Stimulated activated CD4-positive, alpha-beta T cell treated with anti-CD3 and anti-CD28 coated beads, Interleukin-12 subunit alpha, Interleukin-12 subunit beta, amount 100 ng/mL, for 4 hours (primary cell): Measurements from ENCODE around the gene USH2A.

Experiments
- DNase-seq: peaks from one replicate; pipeline ENCODE4 v3.0.0-alpha.2; 2020

USH2A gene, protein sequence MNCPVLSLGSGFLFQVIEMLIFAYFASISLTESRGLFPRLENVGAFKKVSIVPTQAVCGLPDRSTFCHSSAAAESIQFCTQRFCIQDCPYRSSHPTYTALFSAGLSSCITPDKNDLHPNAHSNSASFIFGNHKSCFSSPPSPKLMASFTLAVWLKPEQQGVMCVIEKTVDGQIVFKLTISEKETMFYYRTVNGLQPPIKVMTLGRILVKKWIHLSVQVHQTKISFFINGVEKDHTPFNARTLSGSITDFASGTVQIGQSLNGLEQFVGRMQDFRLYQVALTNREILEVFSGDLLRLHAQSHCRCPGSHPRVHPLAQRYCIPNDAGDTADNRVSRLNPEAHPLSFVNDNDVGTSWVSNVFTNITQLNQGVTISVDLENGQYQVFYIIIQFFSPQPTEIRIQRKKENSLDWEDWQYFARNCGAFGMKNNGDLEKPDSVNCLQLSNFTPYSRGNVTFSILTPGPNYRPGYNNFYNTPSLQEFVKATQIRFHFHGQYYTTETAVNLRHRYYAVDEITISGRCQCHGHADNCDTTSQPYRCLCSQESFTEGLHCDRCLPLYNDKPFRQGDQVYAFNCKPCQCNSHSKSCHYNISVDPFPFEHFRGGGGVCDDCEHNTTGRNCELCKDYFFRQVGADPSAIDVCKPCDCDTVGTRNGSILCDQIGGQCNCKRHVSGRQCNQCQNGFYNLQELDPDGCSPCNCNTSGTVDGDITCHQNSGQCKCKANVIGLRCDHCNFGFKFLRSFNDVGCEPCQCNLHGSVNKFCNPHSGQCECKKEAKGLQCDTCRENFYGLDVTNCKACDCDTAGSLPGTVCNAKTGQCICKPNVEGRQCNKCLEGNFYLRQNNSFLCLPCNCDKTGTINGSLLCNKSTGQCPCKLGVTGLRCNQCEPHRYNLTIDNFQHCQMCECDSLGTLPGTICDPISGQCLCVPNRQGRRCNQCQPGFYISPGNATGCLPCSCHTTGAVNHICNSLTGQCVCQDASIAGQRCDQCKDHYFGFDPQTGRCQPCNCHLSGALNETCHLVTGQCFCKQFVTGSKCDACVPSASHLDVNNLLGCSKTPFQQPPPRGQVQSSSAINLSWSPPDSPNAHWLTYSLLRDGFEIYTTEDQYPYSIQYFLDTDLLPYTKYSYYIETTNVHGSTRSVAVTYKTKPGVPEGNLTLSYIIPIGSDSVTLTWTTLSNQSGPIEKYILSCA (N-terminal part only)

DNA sequence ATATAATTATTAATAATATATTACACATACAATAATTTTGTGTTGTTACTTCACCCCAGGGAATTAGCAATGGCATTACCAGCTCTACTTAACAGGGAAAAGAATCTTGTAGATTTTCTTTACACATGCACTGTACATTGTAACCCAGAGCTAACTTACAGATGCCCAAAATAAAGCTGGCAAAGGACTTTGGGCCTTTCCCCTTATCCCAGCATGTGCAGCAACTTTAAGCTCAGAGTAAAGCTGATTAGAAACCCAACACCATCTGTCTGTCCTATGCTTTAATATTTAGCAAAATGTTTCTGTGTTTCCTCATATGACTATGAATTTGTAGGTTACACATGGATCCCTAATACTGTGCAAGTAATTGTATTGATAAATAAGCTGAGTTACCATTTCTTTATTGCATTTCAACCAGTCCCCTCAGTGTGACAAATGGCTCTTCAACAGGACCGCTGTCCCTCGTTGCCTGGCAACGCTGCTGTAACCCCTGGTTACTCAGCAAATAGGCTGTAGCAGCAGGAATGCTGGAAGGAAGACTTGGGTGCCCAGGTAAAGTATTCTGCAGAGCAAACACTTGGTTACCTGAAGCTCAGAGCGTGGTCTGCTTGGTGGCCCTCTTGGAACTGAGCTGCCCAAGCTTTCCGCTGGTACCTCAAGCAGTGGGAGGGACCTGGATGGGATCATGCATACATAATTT lies at the start of gene USH2A:
Gene USH2A (minus strand): TSS at position 628 of the 700 bp plus-strand sequence. CDS start 1,112 bp downstream, outside the sequence.
- DNase-seq: no peak

GRCh38 chr1:216466162-216466801 lies 43.0 kb upstream of the USH2A start:
- no peak for DNase-seq

DNA sequence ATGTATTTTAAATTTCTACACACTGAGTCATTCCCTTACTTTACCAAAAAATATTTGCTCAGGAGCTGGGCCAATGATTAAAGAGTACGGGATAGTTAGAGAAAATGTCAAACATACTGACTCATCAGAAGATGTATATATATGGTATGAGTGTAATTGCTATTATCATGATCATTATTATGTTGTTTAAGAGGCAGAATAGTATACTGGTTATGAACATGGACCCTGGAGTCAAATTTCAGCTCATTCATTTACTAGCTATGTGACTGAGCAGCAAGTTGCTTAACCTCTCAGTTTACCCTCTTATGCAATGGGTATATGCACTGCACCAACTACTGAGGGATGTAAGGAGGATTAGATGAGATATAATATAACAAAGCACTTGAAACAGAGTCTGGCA lies 41.2 kb upstream of the USH2A start:
- DNase-seq: no peak

- no peak for DNase-seq
Measured at GRCh38 chr1:216462066-216462775, 39.0 kb upstream of the USH2A start.

GRCh38 chr1:216461466-216461865 lies 38.2 kb upstream of the USH2A start:
- no peak for DNase-seq

DNA sequence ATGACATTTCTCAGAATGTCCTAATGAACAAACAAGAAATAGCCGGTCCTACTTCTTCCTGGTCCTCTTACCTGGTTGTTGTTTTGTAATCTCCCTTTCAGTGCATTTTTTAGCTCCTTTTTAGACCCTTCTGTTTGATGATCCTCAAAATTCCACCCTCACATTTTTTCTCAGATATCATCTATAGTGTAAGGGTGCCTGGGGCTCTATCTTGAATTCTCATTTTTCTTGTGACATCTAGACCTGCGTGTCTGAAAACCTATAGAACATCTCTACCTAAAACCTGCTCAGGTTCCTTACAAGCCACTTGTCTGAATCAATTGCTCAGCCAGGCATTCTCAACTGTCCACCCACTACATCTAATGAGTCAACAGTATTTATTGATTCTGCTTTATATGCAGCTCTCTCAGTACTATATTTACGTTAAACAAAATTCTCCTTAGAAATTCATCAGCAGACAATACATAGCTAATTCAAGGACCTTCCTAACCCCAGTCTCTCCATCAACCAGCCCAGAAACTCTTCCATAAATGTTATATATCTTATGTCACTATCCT lies 36.5 kb upstream of the USH2A start:
- DNase-seq: no peak

DNA sequence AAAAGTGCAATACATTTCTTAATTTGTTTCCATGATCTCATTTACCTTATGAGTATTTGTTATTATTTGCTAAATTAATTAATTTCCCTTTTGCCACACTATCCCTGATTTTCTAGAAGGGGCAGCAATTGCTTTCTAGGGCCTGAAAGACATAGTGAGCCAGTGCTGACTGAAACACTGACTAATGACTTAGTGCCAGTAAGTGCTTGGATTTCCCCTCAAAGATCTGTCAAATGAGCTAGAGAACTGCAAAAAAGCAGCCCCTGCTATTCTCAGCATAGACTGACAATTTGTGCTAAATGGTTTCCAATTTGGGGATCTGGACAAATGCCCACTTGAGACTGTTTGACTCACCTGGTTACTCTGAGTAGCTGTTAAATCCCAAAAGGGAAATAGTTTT lies 35.6 kb upstream of the USH2A start:
- DNase-seq: no peak

DNA sequence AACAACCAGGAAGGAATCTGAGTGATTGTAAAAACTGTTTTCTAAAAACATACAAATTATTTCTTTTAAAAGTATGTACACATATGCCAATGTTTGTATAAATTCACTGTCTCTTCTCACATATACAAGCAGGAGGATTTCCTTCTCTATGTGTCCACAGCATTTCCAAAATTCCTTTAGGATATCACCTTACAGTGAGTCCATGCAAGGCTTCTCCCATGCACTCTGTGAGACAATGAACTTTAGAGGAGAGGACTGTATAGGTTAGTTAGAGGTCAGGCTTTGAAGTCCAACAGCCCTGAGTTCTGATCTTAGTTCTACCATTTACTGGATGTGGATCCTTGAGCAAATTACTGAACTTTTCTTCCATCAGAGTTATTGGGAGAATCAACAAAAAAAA lies 34.1 kb upstream of the USH2A start:
- no peak for DNase-seq

DNA sequence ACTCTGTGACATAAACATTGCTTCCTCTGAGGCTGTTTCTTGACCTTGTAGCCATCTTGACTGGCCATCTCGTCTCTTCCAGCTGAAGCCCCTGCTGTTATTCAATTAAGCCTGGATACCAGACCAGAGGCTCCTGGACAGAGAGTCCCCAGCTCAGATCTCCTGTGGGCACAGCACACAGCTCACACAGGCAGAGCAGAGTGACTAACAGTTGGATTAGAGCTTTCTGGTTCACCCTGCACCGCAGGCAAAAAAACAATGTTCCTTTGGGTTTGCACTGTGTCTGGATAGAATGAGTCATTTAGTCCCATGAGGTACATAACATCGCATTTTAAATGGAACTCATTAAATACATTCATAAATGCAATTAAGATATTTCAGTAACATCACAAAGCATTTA lies 33.4 kb upstream of the USH2A start:
- no peak for DNase-seq

DNA sequence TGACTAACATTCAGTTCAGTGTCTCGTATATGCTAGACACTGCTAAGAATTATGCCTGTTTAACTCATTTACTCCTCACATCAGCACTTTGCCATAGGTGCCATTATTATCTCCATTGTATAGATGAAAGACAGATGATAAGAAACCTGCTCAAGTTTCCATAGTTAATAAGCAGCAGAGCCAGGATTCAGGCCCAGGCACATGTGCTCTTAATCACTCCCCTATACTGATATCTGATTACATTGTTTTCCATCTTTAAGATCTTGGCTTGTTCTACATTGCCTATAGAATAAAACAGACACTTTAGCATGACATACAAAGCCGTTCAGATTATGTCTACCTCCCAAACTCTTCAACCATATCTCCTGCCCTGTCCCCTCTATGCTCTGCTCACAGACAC lies 30.5 kb upstream of the USH2A start:
- DNase-seq: no peak

- DNase-seq: no peak
Measured at GRCh38 chr1:216450227-216450626, 27.0 kb upstream of the USH2A start.

DNA sequence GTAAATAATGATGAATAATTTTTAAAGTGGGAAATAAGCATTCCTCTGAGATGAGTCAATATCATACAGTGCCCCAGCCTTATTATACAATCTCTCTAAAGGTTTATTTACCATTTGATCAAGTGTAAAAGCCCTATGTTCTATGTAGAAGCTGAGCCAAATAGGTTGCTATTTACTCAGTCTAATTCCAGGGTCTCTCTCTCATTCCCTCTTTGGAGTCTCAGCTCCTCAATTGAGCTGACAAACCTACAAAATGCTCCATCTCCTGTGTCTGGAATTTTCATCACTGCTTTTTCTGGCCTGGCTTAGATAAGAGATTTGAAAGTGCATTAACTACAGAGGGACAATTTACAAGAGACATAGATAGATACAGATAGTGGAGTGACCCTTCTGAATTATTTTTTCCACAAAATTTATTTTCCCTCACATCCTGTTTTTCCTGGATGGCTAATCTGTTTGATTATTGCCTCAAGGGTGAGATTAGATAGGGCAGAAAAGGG lies 24.8 kb upstream of the USH2A start:
- DNase-seq: no peak

DNA sequence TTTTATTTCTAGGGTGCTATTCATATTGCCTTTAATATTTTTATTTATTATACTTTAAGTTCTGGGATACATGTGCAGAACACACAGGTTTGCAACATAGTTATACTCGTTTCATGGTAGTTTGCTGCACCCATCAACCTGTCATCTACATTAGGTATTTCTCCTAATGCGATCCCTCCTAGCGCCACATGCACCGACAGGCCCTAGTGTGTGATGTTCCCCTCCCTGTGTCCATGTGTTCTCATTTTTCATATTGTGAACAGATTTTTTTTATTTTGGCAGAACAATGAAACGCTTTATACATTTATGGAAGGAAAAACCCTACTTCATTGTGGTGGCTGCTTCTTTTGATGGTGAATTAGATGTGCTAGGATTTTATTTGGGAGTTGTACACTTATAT lies 14.4 kb upstream of the USH2A start:
- no peak for DNase-seq

DNA sequence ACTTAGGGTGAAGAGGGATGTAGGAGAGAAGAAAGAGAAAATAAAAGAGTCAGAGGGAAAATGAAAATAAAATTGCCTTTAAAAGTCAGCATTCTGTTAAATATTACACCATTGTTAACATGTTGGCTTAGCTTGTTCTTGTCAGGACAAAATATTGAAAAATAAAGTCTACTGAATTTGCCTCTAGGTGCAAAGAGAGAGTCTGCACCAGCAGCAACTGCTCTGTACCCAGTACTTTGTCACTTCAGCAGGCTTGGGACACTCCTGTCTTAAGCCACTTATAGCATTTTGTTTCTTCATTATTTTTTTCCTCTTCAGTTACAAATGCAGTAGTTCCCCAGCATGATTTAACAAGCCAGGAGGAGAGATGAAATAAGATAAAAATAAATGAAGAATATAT lies 11.0 kb upstream of the USH2A start:
- no peak for DNase-seq

- DNase-seq: no peak
Measured at GRCh38 chr1:216433175-216433574, 9.9 kb upstream of the USH2A start.

GRCh38 chr1:216430744-216431143 lies 7.5 kb upstream of the USH2A start:
- DNase-seq: no peak

DNA sequence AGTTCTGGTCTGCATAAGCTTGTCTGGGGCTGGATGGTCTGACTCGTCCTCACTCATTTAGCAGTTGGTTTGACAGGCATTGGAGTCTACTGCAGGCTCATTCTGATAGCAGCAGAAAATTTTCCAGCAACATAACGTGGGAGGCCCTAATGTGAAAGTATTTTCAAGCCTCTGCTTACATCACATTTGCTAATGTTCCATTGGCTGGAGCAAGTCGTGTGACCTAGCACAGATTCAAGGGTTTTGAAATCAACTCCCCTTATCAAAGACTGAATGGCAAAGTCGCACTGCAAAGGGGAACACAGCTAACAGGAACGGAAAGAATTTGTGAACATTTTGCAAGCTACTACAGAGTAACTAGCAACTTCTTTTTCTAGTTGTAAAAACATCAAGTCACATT lies 2.3 kb upstream of the USH2A start:
- DNase-seq: no peak

GRCh38 chr1:216420746-216421145 lies 2.5 kb downstream of the USH2A start:
- DNase-seq: no peak

GRCh38 chr1:216420263-216420662 lies 3.0 kb downstream of the USH2A start:
- DNase-seq: no peak

DNA sequence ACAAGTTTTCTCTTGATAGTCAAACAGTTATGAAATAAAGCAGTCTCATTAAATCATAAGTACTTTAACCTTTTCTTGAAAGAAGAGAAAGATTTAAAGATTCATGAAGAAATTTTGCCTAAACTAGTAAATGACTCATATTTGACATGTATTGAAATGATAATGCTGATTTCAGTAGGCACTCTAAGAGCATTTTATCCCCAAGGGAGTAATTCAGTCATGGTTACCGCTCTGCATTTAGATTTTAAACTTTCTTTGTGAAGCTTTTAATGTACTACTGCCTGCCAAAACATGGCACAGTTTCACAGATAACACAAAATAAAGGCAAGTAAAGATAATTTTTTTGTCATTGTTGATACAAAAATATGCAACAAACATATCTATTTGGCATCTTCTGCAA lies 6.8 kb downstream of the USH2A start:
- no peak for DNase-seq

- no peak for DNase-seq
Measured at GRCh38 chr1:216410026-216410425, 13.2 kb downstream of the USH2A start.
